ENCODE results near the gene GIPC2. TPM values are rescaled to one million over a fixed set of nuclear protein-coding genes. Genes with fewer than 3 reads are reported as not detected.

Gene GIPC2
- polyA plus RNA-seq, 3 donors = not detected

DNA sequence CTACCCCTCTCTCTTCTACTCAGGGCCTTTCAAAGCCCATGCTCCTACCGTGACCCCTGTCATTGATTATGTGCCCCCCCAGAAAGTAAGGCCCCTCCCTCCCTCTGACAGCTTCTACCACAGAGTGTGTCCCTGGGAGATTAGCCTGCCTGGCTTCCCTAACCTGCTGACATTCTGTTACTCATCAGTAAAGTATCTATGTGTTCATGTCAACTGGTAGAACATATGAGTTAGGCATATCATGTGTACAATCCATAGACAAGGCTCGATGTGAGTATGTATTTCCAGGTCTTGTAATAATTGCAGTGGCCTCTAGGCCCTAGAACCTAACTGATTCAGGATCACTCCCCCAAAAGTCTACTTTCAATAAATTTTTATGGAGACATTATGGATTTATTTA, 120.0 kb downstream of the GIPC2 start:
- no peak for DNase-seq
- no peaks in the 10 kb centered on the region for H3K79me2 ChIP-seq (ENCODE audit: insufficient read depth, low read length)
- 80% methylated on average over 1 of the region's 2 CpGs for WGBS (ENCODE audit: insufficient coverage)
- no peaks in the 10 kb centered on the region for H3K36me3 Mint-ChIP-seq
- no peak overlapping the region for H3K27ac ChIP-seq (ENCODE audit: low read depth in 1 of 2, low read length in 2 of 2)
- no peak overlapping the region for H3K9ac ChIP-seq (ENCODE audit: insufficient read depth, low read length, poor library complexity, severe bottlenecking)
- no peak overlapping the region for H3K4me3 Mint-ChIP-seq
- H3K9me3 Mint-ChIP-seq = peaks cover 0 to 10% (median 0%) of the 10 kb centered on the region in 7 donors
- H3K27me3 Mint-ChIP-seq (ENCODE audit: low read depth in 3 of 3) = no peaks in the 10 kb centered on the region
- H2AFZ ChIP-seq (ENCODE audit: insufficient read depth, low read depth, low read length, poor library complexity, severe bottlenecking) = no peak overlapping the region
- H3K27ac Mint-ChIP-seq = no peak overlapping the region
- intact Hi-C loops (cut with micrococcal nuclease) = no loop called here
- H3K9me3 ChIP-seq (replicated peaks in 1 of 2; ENCODE audit: control insufficient read depth in 1 of 2, insufficient read depth in 1 of 2, low read length in 2 of 2) = no peaks in the 10 kb centered on the region
- TF ChIP-seq, protein P1, sequence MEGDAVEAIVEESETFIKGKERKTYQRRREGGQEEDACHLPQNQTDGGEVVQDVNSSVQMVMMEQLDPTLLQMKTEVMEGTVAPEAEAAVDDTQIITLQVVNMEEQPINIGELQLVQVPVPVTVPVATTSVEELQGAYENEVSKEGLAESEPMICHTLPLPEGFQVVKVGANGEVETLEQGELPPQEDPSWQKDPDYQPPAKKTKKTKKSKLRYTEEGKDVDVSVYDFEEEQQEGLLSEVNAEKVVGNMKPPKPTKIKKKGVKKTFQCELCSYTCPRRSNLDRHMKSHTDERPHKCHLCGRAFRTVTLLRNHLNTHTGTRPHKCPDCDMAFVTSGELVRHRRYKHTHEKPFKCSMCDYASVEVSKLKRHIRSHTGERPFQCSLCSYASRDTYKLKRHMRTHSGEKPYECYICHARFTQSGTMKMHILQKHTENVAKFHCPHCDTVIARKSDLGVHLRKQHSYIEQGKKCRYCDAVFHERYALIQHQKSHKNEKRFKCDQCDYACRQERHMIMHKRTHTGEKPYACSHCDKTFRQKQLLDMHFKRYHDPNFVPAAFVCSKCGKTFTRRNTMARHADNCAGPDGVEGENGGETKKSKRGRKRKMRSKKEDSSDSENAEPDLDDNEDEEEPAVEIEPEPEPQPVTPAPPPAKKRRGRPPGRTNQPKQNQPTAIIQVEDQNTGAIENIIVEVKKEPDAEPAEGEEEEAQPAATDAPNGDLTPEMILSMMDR (IDR thresholded peaks at IDR 0.05) = no peak
- no peaks in the 10 kb centered on the region for H3K27me3 ChIP-seq (ENCODE audit: control insufficient read depth in 2 of 2, insufficient read depth in 2 of 2, low read length in 2 of 2)
- H3K4me3 ChIP-seq (replicated peaks in 1 of 3; ENCODE audit: low read depth in 2 of 3, low read length in 3 of 3) = no peak overlapping the region
- H3K4me1 Mint-ChIP-seq = no peaks in the 10 kb centered on the region
- H4K20me1 ChIP-seq (ENCODE audit: insufficient read depth, low read length) = no peaks in the 10 kb centered on the region
- H3K4me2 ChIP-seq (replicated peaks; ENCODE audit: extremely low read depth, low read length, poor library complexity, severe bottlenecking) = no peak overlapping the region
- H3K36me3 ChIP-seq (replicated peaks in 1 of 2; ENCODE audit: control insufficient read depth in 1 of 2, insufficient read depth in 2 of 2, low read length in 2 of 2) = no peaks in the 10 kb centered on the region
- no peaks in the 10 kb centered on the region for H3K4me1 ChIP-seq (ENCODE audit: control insufficient read depth in 1 of 2, insufficient read depth in 2 of 2, low read length in 2 of 2)

DNA sequence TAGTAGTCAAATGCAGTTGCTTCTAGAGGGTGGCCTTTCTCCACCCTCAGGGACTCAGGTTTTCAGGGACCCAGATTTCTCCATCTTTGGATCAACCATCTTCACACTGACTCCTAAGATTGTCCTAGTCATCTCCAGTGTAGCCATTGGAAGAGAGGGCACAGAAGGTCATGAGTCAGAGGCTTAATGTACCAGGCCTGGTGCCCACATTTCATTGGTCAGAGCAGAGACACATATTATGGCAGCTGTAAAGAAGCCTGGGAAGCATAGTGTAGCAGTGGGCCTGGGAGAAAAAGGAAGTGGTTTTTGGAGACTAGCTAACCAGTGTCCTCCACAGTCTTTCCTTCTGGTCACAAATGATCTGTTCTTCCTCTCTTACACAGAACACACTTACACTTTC, 122.5 kb downstream of the GIPC2 start:
- H3K4me1 Mint-ChIP-seq = no peaks in the 10 kb centered on the region
- Histone ChIP-seq H3K27me3 (ENCODE audit: control insufficient read depth in 2 of 2, insufficient read depth in 2 of 2, low read length in 2 of 2) (no peaks in the 10 kb centered on the region), H3K79me2 (ENCODE audit: insufficient read depth, low read length) (no peaks in the 10 kb centered on the region), H3K4me3 (replicated peaks in 1 of 3; ENCODE audit: low read depth in 2 of 3, low read length in 3 of 3) (no peak overlapping the region), H3K4me1 (ENCODE audit: control insufficient read depth in 1 of 2, insufficient read depth in 2 of 2, low read length in 2 of 2) (no peaks in the 10 kb centered on the region), H4K20me1 (ENCODE audit: insufficient read depth, low read length) (no peaks in the 10 kb centered on the region), H3K36me3 (replicated peaks in 1 of 2; ENCODE audit: control insufficient read depth in 1 of 2, insufficient read depth in 2 of 2, low read length in 2 of 2) (no peaks in the 10 kb centered on the region), H3K27ac (ENCODE audit: low read depth in 1 of 2, low read length in 2 of 2) (no peak overlapping the region), H3K9ac (ENCODE audit: insufficient read depth, low read length, poor library complexity, severe bottlenecking) (no peak overlapping the region), H2AFZ (ENCODE audit: insufficient read depth, low read depth, low read length, poor library complexity, severe bottlenecking) (no peak overlapping the region), H3K9me3 (replicated peaks in 1 of 2; ENCODE audit: control insufficient read depth in 1 of 2, insufficient read depth in 1 of 2, low read length in 2 of 2) (no peaks in the 10 kb centered on the region), H3K4me2 (replicated peaks; ENCODE audit: extremely low read depth, low read length, poor library complexity, severe bottlenecking) (no peak overlapping the region)
- DNase-seq = no peak
- intact Hi-C loops (cut with micrococcal nuclease) = no loop called here
- H3K4me3 Mint-ChIP-seq = no peak overlapping the region
- H3K27ac Mint-ChIP-seq = no peak overlapping the region
- TF ChIP-seq, protein P1 (IDR thresholded peaks at IDR 0.05) = no peak
- H3K36me3 Mint-ChIP-seq = no peaks in the 10 kb centered on the region
- H3K9me3 Mint-ChIP-seq = peaks cover 0 to 2% (median 0%) of the 10 kb centered on the region in 7 donors
- H3K27me3 Mint-ChIP-seq (ENCODE audit: low read depth in 3 of 3) = no peaks in the 10 kb centered on the region
